OCI-LY7 (cell line): ENCODE measurements around the gene PITX2.

Experiments
- CTCF ChIP-seq: fragments of 200-600 bp; sonication (generic); conservative IDR thresholded peaks from 2 replicates; pipeline ENCODE4 v1.5.1; 2014; ENCODE audit warnings: mild to moderate bottlenecking, antibody characterized with exemption, low read length, moderate library complexity, mixed read lengths
- EZH2phosphoT487 ChIP-seq: fragments of 200-600 bp; sonication (generic); IDR thresholded peaks from 2 replicates; pipeline ENCODE4 v1.6.1; 2018; ENCODE audit warnings: low read depth, borderline replicate concordance, mild to moderate bottlenecking, mixed run types, antibody characterized with exemption, low read length, moderate library complexity, mixed read lengths

- TF ChIP-seq EZH2phosphoT487 (no peak), CTCF (no peak)
Observed at GRCh38 chr4:110634350-110635162, 11.7 kb upstream of the PITX2 start.
